K562 (cell line): Measurements from ENCODE around the gene PGP. TPM values are rescaled to one million over a fixed set of nuclear protein-coding genes. Genes with fewer than 3 reads are reported as not detected.

Experiments used
- ARID4B ChIP-seq: sonication (generic); formaldehyde crosslinking; IDR thresholded peaks from 2 replicates; pipeline ENCODE4 v1.8.0; 2022; ENCODE audit warnings: mild to moderate bottlenecking, missing genetic modification reagents
- CLOCK ChIP-seq: fragments of 250-450 bp; sonication (Bioruptor Pico); IDR thresholded peaks from 2 replicates; pipeline ENCODE4 v1.4.0; 2020; ENCODE audit warnings: mild to moderate bottlenecking, moderate library complexity, borderline replicate concordance
- E2F4 ChIP-seq: sonication (generic); formaldehyde crosslinking; IDR thresholded peaks from 2 replicates; pipeline ENCODE4 v1.8.0; 2022; ENCODE audit warnings: mild to moderate bottlenecking, low read depth, missing genetic modification reagents
- FOXM1 ChIP-seq, 2 experiments: fragments of 450-650 bp in 1 of 2; sonication (generic) in 1 of 2; formaldehyde crosslinking in 1 of 2; IDR thresholded peaks; 2 replicates each; pipeline versions ENCODE4 v1.6.1 to v1.9.0; 2017 to 2022; ENCODE audit warnings: low read depth in 2 of 2, mild to moderate bottlenecking in 2 of 2, missing genetic modification reagents in 1 of 2, moderate library complexity in 1 of 2
- GABPB1 ChIP-seq: sonication (generic); formaldehyde crosslinking; IDR thresholded peaks from 2 replicates; pipeline ENCODE4 v1.8.0; 2022; ENCODE audit warnings: mild to moderate bottlenecking, missing genetic modification reagents
- MYBL2 ChIP-seq, 2 experiments: fragments of 450-650 bp in 1 of 2; sonication (generic) in 1 of 2; formaldehyde crosslinking in 1 of 2; IDR thresholded peaks; 2 replicates each; pipeline versions ENCODE4 v1.6.1 to v1.8.1; 2017 to 2022; ENCODE audit warnings: borderline replicate concordance in 1 of 2, inconsistent platforms in 1 of 2, low read depth in 1 of 2, mild to moderate bottlenecking in 1 of 2, missing genetic modification reagents in 1 of 2, moderate library complexity in 1 of 2
- NKRF ChIP-seq: fragments of 450-650 bp; IDR thresholded peaks from 2 replicates; pipeline ENCODE4 v1.6.1; 2016; ENCODE audit warnings: borderline replicate concordance
- POLR2B ChIP-seq: fragments of 450-650 bp; IDR thresholded peaks from 2 replicates; pipeline ENCODE4 v1.6.1; 2018; ENCODE audit warnings: low read depth; ENCODE audit not compliant: partially characterized antibody
- RBFOX2 ChIP-seq: fragments of 200-400 bp; formaldehyde crosslinking; IDR thresholded peaks from 2 replicates; pipeline ENCODE4 v1.6.1; 2017; ENCODE audit warnings: low read depth, mild to moderate bottlenecking, low read length, moderate library complexity
- STAT5A ChIP-seq: IDR thresholded peaks from 2 replicates; pipeline ENCODE4 v1.6.1; 2012; ENCODE audit warnings: low read length, inconsistent platforms, borderline replicate concordance
- polyA plus RNA-seq, 8 experiments: library from polyadenylated mRNA; depleted of rRNA in 4 of 8; stranded (reverse) in 5 of 8; unstranded in 3 of 8; fragments of >200 nt; fragmentation: Nextera tagmentation in 2 of 8; fragmentation: Illumina TruSeq in 1 of 8; extraction: Ambion mirVana in 2 of 8; extraction: Trizol in 1 of 8; gene quantifications; 2 replicates each; pipeline versions ENCODE4 v1.2.1 to v1.2.3, GENCODE V29; 2011 to 2014; ENCODE audit warnings: inconsistent platforms in 1 of 8, missing spikeins in 1 of 8
- total RNA-seq, 7 experiments: library from RNA; depleted of rRNA in 6 of 7; stranded (reverse); fragments of >200 nt in 6 of 7; fragmentation: Illumina TruSeq in 2 of 7; extraction: Trizol in 2 of 7; gene quantifications; 2 replicates each; pipeline versions ENCODE4 v1.2.1 to v1.2.3, GENCODE V29; 2011 to 2021; ENCODE audit warnings: low replicate concordance in 1 of 7
- TF ChIP-seq, protein P1 (sequence below): fragments of 450-650 bp; IDR thresholded peaks from 2 replicates; pipeline ENCODE4 v1.6.1; 2017; ENCODE audit warnings: mild to moderate bottlenecking, moderate library complexity

Gene PGP
- total and polyA plus RNA-seq, 9 of the 15 experiments (the other 6 are each of a cell fraction or from before 2014, with no cell fraction given): 1.1 to 57.6 (median 19.6) TPM

DNA sequence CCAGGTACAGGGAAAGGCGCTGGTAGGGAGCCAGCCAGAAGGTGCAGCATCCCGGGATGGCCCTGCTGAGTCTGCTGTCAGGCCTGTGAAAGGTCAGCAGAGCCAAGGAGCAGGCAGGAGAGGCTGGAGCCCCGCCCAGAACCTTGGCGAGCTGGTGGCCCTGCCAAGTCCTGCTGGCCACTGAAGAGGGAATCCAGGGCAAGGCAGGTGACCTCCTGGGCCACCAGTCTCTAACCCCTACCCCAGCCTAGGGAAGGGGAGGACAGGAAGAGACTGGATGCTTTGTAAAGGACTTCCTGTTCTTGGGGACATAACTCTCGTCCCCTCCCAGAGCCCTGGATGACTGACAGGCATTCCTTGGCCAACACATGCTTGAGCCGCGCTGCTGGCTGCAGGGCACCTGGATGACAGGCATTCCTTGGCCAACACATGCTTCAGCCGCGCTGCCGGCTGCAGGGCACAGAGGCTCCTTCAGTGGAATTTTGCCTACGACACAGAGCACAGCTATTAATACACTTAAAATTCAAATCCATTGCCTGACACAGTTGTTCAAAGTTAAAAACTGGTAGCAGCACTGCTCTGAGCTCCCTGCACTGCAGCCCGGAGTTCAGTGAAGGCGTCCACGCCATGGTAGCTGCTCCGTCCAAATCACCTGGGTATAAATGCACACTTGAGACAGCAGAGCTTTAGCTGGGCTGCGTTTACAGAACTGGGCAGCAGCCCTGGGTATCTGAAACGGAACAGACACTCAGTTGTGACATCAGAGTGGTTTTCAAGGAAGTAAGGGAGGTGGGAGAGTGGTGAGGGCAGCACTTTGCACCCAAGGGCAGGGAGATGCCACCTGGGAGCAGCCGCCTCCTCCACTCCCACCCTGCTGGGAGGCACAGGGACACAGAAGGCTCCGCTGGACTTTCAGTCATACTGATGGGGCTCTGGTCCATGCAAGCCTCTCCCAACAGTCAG, 2.0 kb downstream of the PGP start (continued):
- peak; percentile 31; the same call in 1 of the 2 replicates for TF ChIP-seq GABPB1 (CRISPR knock-in tag)
- TF ChIP-seq CLOCK (CRISPR knock-in tag): no peak
- TF ChIP-seq ARID4B (CRISPR knock-in tag): peak; percentile 6; the same call in 1 of the 2 replicates
- TF ChIP-seq NKRF: no peak
- no peak for TF ChIP-seq E2F4 (CRISPR knock-in tag)
- no peak for TF ChIP-seq POLR2B
- no peak for TF ChIP-seq STAT5A
- TF ChIP-seq MYBL2 (IDR thresholded peaks at IDR 0.05; ENCODE audit: low read depth): no peak
- no peak for TF ChIP-seq MYBL2 (CRISPR knock-in tag; IDR thresholded peaks at IDR 0.05; ENCODE audit: borderline replicate concordance)
- peak; percentile 52 for TF ChIP-seq RBFOX2
- TF ChIP-seq FOXM1 (IDR thresholded peaks at IDR 0.05; ENCODE audit: low read depth): no peak
- no peak for TF ChIP-seq FOXM1 (CRISPR knock-in tag; IDR thresholded peaks at IDR 0.05; ENCODE audit: low read depth)
- TF ChIP-seq, protein P1, sequence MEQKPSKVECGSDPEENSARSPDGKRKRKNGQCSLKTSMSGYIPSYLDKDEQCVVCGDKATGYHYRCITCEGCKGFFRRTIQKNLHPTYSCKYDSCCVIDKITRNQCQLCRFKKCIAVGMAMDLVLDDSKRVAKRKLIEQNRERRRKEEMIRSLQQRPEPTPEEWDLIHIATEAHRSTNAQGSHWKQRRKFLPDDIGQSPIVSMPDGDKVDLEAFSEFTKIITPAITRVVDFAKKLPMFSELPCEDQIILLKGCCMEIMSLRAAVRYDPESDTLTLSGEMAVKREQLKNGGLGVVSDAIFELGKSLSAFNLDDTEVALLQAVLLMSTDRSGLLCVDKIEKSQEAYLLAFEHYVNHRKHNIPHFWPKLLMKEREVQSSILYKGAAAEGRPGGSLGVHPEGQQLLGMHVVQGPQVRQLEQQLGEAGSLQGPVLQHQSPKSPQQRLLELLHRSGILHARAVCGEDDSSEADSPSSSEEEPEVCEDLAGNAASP: no peak
